ENCODE data around the gene IGF2BP3.
A peak's percentile ranks its signal among the peaks of the same experiment; 100 is the strongest.

The IGF2BP3 gene

DNA sequence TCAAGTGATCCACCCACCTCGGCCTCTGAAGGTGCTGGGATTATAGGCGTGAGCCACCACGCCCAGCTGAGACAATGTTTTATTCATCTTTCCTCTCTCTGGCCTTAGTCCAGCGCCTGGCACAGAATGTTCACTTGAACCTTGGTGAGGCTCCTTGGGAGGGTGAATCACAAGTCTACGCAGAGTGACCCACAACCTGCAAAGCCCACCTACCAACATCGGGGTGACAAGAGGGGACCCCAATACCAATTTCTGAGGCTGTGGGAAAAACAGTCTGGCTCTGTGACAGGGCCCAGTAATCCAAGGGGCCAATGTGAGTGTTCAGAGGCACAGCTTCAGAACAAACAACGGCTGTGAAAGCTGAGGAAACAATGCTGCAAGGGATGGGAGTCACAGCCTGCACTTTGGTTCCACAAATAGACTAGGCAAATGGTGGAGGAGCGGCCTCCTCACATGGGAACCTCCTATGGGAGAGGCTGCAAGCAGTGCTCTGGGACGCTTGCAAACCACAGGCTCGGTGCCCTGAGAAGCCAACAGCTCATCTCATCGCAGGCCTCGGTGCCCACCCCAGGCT, 176.7 kb downstream of the IGF2BP3 start:
- DNase-seq = no peak

DNA sequence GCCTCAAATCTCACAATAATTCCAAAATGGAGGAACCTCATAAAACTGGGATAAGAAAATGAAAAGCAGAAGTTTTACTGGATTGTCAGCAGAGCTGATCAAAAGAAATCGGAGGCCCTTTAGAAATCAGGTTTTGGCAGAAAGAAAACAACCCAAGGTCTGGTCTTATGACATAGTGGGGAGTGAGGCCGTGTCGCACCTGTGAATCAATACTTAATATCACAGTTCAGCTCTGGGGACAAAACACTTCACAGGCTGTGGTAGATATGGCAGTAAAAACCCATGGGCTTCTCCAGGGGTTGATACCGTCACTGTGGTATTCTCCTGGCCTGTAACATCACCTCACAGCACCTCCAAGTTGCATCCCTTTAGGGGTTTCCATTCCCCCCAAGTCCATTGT, 177.7 kb downstream of the IGF2BP3 start:
- no peak for DNase-seq

DNA sequence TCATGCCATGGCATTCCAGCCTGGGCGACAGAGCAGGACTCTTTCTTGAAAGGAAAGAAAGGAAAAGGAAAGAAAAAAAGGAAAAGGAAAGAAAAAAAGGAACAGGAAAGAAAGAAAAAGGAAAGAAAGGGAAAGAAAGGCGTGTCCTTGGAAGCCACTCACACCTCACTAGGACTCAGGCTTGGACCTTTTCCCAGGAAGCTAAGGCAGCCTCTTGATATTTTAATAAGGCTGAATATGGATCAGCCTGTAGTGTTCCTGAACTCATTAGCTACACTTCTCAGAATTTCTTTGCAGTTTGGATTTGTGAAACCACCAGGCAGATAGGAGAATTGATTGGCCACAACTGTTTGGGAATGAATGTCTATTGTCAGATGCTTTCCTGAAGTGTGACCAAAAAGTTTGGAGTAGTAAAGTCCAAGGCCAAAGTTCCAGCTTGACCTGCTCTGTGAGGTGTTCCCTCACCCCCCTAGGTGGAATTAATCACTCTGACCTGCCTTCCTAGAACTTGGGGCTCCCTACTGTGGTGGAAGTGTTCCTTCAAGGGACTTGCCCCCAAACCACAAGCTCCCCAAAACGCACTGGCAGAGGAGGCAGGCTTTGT, 178.2 kb downstream of the IGF2BP3 start:
- no peak for DNase-seq

DNA sequence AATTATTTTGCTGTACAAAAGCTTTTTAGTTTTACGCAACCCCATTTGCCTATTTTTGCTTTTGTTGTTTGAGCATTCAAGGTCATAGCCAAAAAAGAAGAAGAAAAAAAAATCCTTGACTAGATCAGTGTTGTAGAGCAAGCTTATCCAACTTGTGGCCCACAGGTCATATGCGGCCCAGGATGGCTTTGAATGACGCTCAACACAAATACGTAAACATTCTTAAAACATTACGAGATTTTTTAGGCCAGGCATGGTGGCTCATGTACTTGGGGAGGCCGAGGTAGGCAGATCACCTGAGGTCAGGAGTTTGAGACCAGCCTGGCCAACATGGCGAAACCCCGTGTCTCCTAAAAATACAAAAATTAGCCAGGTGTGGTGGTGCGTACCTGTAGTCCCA, 179.3 kb downstream of the IGF2BP3 start:
- no peak for DNase-seq

DNA sequence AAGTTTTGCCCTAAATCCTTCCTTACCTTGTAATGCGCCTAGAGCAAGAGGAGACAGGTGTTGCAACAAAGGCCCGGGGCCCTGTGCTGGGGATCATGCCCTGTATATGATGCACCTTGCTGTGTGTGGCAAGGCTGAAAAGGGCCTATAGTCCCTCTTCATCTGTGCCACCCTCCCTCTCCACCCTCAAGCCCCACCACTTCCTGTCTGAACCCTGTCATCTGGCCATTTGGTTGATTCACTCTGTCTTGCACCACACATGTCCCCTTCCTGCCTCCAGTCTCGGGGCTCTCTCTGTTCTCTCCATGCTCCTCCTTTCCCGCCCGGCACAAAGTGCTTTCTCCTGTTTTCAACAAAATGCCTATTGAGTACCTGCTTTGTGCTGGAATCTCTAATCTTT, 182.7 kb downstream of the IGF2BP3 start:
- DNase-seq = no peak

DNA sequence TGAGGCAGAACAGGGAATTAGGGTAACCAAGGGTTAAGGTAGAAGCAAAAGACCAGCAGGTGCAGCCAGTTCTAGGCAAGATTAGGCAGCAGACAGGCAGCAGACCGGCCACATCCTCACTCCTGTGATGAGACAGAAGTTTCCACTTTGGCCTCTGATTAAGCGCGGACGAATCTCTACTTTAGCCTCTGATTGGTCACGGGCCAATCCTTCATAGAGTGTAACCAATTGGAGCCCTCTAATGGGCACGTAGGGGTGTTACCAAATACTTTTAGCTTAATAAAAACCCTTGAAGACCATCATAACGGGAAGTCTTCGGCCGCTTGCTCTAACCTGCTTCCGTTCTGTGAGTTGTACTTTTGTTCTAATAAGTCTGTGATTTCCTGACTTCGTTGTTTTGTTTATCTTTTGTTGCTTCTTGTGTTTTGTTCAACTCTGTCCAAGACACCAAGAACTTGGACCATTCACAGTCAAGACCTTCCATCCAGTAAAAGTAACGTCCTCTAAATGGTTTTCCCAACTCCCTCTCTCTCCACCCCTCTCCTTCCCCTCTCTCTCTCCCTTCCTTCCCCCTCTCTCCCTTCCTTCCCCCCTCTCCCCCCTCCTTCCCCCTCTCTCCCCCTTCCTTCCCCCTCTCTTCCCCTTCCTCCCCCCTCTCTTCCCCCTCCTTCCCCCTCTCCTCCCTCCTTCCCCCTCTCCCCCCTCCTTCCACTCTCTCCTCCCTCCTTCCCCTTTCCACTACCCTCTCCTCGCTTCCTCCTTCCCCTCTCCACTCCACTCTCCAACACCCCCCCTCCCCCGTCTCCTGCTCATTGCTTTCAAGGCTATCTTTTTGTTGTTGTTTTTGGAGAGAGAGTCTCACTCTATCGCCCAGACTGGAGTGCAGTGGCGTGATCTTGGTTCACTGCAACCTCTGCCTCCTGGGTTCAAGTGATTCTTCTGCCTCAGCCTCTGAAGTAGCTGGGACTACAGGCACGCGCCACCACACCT, 184.3 kb downstream of the IGF2BP3 start:
- no peak for DNase-seq

DNA sequence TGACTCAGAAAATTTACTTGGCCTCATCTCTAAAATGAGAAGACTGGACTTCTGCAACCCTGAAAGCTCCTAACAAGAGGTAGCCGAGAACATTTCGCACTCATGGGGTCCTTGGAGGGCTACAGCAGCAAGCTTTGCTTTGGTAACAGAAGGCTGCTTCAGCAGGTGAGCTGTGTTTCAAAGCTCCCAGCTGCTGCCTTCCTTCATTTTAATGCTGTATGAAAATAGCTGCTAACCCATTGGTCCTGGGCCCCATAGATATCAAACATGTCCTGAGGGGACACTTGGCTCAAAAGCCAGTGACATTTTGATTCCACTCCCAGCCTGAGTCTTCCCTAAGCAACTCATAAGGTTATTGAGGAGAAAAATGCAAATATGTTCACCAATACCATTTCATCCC, 185.4 kb downstream of the IGF2BP3 start:
- no peak for DNase-seq

DNA sequence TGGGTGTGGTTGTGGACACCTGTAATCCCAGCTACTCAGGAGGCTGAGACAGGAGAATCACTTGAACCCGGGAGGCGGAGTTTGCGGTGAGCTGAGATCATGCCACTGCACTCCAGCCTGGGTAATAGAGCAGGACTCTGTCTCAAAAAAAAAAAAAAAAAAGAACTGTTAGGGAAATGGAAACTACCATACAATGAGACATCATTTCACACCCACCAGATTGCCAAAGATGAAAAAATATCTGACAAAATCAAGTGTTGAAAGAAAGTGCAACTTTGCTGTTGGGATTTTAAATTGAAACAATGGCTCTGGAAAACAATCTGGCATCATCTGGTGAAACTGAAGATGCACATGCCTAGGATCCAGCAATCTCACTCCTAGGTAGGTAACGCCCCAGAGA, 187.2 kb downstream of the IGF2BP3 start:
- no peak for DNase-seq

DNA sequence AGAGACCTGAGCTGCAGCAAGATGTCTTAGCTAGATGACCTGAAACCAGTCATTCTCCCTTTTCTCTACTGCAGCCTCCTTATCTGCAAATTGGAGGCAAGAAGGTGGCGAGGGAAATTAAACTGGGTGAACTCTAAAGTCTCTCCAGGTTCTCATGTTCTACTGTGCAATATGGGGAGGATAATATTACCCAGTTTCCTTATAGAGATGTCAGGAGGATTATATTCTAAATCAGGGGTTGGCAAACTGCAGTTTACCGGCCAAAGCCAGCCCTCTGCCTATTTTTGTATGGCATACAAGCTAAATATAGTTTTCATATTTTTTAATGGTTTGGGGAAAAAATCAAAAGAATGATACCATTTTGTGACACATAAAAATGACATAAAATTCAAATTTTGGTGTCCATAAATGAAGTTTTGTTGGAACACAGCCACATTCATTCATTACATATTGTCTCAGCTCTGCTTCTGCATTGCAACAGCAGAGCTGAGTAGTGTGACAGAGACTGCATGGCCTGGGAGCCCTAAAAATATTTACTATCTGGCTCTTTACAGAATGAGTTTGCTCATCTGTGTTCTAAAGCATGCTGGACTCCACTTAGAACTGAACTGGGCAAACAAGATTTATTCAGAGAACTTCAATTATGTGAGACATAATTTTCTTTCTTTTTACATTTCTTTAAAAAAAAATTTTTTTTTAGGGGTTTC, 190.3 kb downstream of the IGF2BP3 start:
- no peak for DNase-seq

DNA sequence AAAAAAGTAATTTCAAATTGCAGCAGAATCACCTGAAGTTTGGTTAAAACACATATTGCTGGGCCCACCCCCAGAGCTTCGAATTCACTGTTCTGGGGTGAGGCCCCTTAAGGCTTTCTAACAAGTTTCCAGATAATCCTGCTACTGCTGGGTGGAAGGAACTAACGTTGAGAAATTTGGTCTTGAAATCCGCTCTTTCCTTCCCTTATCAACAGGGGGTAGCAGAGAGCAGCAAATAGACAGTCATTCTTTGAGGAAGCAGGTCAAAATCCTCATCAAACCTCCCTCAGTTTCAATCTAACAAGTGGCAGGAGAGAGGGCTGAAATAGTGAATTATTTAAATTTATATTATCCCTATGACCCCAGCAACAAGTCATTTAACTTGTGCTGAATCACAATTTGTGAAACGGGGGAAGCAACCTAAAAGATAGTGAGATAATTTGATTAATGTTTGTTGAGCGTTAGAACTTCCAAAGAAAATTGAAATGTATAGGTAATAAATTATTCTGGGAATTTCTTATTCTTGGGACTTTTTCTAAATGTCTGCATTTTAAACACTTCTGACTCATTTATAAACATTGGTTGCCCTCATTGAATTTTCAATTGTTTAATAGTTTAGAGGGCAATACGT, 192.8 kb downstream of the IGF2BP3 start:
- DNase-seq = peak; percentile 73

DNA sequence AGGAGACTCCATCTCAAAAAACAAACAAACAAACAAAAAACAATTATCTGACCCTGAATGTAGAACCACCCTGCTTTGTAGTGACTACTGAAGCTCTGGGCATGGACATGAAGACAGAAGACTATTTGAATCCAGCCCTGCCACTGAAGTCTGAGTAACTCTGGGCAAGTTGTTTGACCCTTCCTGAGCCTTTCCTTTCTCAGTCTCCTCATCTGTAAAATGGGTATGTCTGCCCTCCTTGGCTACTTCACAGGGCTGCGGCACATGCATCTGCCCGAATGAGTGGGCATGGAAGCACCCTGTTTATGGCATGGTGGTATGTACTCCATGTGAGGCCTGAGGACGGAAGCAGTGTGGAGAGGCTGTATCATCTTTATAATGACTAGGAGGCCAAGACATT, 193.3 kb downstream of the IGF2BP3 start:
- no peak for DNase-seq

DNA sequence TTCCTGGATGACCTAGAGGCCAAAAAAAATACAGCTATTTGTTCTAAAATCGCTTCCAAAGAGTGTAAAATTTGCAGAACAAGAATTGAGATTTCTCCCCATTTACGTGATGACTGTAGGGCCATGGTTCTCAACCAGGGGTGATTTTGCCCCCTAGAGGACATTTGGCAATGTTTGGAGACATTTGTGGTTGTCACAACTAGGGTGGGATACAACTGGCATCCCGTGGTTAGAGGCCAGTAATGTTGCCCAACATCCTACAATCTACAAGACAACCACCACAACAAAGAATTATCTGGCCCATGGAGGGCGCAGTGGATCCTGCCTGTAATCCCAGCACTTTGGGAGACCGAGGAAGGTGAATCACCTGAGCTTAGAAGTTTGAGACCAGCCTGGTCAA, 193.9 kb downstream of the IGF2BP3 start:
- peak; percentile 27 for DNase-seq

DNA sequence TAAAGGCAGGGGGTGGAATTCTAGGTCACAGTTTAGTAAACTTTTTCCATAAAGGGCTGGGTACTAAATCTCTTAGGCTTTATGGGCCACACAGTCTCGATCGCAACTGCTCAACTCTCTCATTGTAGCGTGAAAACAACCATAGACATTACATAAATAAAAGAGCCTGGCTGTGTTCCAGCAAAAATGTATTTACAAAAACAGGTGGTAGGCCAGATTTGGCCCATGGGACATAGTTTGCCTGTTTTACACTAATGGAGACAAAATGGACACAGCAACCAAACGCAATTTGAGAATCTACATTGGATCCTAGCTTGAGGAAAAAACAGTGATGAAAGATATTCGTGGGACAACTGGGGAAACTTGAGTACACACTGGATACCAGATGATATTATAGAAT, 194.4 kb downstream of the IGF2BP3 start:
- no peak for DNase-seq

DNA sequence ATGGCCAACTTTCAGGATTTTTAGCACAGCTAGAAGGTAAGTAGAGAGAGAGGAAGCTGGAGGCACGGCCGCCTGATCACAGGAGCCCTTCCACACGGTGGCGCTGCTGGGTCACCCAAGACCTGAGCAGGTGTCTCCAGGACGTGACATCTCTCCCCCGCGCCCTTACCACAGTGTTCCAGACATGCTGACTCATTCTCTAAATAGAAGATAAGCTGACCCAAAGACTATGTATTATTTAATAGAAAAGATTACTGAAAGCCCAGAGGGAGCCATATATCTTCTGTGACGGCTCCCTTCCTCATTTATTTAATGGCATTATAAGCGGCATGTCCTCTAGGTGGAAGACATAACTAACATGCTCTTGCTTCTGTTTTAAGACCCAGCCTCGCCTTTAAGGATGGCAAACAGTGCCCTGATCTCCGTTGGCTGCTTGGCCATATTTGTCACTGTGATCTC, 197.1 kb downstream of the IGF2BP3 start:
- peak; percentile 78 for DNase-seq

DNA sequence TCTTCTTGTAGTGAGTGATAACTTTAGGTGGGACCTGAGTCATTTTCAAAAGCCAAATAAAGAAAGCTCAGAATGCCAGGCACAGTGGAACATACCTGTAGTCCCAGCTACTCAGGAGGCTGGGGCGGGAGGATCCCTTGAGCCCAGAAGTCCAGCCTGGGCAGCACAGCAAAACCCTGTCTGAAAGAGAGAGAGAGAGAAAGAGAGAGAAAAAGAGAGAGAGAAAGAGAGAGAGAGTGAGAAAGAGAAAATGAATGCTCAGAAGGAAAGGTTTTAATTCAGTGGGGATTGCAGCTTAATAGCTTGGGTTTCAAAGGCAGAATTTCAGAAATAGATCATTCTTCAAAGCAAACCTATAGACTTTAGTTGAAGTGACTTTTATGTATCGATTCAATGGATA, 198.0 kb downstream of the IGF2BP3 start:
- no peak for DNase-seq

DNA sequence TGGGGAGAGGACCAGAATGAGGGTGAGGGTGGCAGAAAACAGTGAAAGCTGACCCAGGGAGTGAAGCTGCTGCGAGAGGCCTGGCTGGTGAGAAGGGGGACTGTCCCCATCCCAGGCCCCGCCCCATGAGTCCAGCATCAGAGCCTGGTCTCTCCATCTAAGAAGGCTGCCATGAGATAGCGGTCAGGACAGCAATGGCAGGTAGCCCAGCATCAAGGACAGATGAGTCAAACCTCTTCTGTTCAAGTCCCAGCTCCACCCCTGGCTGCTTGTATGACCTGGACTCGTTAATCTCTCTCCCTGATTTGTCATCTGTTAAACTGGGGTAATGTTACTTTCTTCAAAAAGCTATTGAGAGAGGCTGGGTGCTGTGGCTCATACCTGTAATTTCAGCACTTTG, 201.5 kb downstream of the IGF2BP3 start:
- DNase-seq = no peak

DNA sequence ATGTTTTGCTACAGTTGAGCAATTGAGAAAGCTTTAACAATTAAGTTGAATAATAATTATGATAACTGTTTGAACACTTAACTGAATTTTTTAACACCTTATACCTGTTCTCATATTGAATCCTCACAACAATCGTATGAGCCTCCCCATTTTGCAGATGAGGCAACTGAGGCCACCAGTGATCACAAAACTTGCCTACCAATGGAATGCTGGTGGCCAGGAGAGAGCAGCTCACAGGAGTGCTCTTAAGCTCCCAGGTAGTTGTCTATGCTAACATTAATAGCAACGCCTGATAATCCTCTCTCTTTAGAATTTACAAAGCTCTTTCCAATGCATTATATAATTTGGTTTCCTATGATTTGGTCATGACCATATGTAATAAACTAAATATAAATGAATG, 202.1 kb downstream of the IGF2BP3 start:
- no peak for DNase-seq

DNA sequence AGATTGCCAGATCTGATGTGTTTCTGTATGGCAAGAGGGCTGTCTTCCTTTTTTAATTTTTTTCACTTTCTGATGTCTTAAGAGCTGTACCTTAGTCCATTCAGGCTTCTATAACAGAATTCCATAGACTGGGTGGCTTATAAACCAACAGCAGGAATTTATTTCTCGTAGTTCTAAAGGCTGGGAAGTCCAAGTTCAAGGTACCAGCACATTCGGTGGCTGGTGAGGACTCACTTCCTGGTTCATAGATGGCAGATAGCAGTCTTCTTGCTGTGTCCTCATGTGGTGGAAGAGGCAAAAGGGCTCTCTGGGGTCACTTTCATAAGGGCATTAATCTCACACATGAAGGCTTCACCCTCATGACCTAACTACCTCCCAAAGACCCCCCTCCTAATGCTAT, 202.9 kb downstream of the IGF2BP3 start:
- no peak for DNase-seq

DNA sequence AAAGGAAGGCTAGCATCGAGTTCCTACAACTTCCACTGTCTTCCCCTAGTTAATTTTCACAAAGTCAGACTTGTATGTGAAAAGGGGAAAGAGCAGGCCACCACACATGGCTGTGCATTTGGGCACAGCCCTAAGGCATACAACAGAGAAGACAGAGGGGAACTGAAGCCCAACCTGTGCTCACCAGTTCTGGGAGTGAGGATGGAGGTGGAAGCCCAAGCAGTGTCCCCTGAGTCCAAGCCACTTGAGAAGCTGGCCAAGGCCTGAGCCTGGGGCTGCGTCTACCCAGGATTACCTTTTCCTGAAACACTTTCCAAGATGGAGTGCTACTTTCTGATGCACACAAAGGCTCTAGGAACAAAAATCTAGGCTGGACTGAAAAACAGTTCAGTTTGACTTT, 203.4 kb downstream of the IGF2BP3 start:
- DNase-seq = no peak

DNA sequence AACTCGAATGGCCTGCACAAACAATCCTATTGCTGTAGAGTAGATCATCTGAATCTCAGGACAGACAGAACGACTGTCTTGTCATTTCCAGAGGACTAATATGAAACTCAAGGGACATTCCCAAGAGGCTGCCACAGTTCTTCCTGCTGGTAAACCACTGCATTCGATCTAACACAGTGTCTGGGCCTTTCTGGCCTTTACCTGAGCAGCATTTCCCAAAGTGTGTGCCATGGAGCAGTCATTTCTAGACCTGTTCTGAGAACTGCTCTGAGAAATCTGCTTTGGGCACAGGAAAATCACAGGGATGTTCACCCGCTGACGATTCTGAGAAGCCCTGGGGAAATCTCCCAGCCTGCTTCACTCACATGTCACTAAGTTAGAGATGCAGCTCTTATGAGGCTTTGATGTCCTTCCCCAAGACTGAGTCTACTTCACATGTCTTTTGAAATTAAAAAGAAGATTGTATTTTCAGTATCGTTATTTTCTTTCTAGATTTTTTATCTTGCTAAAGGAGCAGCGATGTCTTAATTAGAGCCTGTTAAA, 205.3 kb downstream of the IGF2BP3 start:
- no peak for DNase-seq

DNA sequence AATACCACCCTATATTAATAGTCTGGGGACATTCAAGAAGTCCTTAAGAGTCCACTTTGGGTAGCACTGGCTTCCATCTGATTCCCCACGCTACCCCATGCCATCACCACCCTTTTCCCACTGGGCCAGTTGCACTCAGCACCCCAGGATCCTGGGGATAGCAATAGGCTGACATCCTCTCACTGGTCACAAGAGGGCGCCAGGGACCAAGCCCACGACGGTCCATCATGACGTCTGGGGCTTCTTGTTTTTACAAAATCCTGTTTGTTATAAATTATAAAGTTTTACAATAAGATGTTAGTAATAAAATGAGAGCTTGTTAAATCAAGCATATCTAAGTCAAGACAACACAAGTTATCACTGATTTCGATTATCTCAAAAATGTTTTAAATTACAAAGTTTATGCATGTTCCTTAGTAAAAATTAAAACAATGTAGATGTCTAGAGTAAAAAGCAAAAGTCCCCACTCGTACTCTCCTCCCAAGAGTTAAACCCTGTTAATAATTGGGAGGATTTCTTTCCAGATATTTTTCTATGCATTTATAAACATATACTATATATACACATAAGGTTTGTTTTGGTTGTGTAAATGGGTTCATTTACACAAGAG, 208.3 kb downstream of the IGF2BP3 start:
- peak; percentile 62 for DNase-seq

DNA sequence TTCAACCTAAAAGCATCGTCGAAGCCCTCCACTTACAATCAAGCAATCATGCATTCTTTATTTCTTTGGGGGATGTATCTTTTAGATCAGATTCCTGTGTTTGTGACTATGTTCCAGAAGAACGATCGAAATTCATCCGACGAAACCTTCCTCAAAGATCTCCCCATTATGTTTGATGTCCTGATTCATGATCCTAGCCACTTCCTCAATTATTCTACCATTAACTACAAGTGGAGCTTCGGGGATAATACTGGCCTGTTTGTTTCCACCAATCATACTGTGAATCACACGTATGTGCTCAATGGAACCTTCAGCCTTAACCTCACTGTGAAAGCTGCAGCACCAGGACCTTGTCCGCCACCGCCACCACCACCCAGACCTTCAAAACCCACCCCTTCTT, 209.9 kb downstream of the IGF2BP3 start:
- DNase-seq = no peak

Measured in fibroblast of skin of scalp (primary cell).